GM04504 (cell line): ENCODE results near the gene LYPD6B.
A peak's percentile ranks its signal among the peaks of the same experiment; 100 is the strongest.

Experiments
- DNase-seq: peaks from one replicate; pipeline ENCODE4 v3.0.0-alpha.2; 2012; ENCODE audit warnings: low read depth

Gene LYPD6B

GRCh38 chr2:149161481-149162225, 123.2 kb downstream of the LYPD6B start:
- no peak for DNase-seq

- DNase-seq = no peak
Observed at GRCh38 chr2:149164296-149164695, 125.8 kb downstream of the LYPD6B start.

- DNase-seq = no peak
Observed at GRCh38 chr2:149164827-149165226, 126.3 kb downstream of the LYPD6B start.

GRCh38 chr2:149167001-149167780, 128.7 kb downstream of the LYPD6B start:
- no peak for DNase-seq

- DNase-seq = no peak
Observed at GRCh38 chr2:149167941-149168340, 129.4 kb downstream of the LYPD6B start.

DNA sequence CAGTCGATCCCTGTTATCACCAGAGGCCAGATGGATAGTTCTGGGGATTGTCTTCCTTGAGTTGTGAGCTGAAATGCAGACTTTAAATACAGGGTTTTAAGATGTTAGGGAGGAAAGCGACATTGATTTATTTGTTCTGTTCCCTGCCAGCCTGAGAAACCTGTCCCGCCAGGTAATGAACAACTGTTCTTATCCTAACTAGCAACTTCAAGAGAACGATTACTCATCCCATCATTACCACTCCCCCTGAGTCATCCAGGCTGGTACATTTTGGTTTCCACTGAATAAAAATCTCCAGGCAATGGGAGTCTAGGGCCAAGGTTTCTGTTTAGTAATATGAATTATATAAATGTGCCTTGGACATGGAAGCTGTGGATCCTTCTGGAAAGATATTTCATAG, 131.2 kb downstream of the LYPD6B start:
- no peak for DNase-seq

- no peak for DNase-seq
Observed at GRCh38 chr2:149170156-149170555, 131.7 kb downstream of the LYPD6B start.

- DNase-seq = no peak
Observed at GRCh38 chr2:149170911-149171310, 132.4 kb downstream of the LYPD6B start.

DNA sequence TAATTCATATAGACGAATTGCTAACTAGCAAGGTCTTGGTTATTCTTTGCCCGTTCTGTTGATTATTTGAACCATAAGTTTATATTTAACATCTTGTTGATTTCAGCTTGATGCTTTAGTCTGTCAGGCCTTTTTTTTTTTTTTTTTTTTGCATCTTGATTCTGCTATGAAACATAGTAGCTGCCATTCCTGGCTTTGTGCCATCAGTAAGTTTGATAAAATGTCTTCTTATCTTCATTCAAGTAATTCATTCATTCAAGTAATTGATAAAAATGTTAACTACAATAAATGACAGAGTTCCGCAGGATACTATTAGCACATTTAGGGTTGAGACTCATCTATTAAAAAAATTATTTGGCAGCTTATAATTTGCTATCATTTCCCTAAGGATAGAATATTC, 134.7 kb downstream of the LYPD6B start:
- DNase-seq = no peak

DNA sequence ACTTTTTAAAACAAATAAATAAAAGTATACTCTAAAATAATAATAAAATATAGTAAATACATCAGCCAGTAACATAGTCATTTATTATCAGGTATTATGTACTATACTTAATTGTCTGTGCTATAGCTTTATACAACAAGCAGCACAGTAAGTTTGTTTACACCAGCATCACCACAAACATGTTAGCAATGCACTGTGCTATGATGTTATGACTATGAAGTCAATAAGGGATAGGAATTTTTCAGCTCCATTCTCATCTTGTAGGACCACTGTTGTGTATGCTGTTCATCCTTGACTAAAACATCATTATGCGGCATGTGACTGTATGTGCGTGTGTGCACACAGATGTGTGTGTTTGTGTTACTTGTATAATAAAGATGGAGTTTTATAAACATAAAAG, 137.5 kb downstream of the LYPD6B start:
- DNase-seq = no peak

GRCh38 chr2:149178612-149179011, 140.1 kb downstream of the LYPD6B start:
- DNase-seq = no peak

GRCh38 chr2:149180226-149180875, 141.9 kb downstream of the LYPD6B start:
- peak; percentile 60 for DNase-seq

DNA sequence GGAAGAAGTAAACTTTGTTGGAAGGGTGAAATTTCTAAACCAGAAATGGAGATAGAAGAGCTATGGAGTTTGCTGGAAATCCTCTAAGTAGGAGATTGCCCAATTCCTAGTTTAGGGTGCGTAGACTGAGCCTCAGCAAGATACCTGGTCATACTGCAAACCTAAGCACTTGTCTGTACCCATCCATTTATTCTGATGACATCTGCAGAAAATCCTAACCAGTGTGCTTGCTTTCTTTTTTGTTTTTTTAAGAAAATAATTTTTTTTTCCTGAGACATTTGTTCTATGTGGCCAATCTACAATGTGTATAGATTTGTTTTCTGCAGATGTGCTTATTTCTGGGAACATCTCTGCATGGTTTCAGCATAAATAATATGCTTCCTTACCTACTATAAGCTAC, 144.7 kb downstream of the LYPD6B start:
- no peak for DNase-seq

DNA sequence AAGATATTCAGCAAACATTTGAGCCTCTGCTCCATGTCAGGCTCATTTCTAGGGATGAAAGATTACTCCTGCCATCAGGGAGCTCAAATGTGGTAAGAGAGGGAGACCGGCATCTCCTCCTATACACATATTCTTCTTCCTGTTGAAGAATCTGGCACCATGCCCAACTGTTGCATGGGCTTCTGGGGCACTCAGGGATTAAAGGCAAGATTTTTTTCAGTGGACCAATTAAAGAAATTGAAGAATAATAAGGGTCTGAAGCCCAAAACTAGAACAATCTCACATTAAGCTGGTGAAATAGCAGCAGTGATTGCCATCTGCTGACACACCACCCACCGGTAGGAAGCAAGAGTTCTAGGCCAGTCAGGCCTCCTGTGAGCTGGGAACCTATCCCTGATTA, 146.5 kb downstream of the LYPD6B start:
- no peak for DNase-seq

GRCh38 chr2:149185942-149186490, 147.5 kb downstream of the LYPD6B start:
- no peak for DNase-seq

- DNase-seq = no peak
Observed at GRCh38 chr2:149187057-149187456, 148.6 kb downstream of the LYPD6B start.

DNA sequence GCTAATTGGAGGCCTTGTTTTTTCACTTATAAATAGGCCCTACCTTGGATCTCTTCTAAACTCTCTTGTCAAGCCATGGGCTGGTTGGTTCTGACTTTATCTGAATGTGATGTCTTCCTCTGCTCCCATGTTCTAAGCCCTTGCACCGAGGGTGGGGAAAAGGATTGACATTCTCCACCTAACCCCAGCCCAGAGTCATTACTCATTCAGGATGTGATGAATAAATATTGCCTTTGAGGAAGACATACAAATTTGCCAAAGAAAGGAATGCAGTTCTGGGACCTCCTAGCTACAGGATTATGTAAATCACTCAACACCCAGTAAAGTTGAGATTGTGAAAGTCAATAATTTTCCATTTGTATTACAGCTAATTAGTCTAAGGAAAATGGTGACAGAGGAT, 149.8 kb downstream of the LYPD6B start:
- no peak for DNase-seq

DNA sequence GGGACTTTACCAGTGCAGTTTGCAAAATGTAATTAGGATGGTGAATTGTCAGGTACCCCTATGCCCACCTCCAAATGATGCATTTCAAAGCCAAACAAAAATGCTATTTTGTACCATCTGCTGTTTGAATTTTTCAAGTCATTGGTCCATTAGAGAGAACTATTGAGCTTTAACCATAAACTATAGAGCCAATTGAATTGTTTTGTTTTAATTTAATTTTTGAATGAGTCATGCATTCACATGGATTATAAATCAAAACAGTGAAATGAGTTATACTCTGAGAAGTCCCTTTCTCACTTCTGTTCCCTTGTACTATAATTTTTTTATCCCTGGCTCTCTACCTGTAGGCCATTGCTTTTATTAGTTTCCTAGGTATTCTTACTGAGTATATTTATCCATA, 151.3 kb downstream of the LYPD6B start:
- no peak for DNase-seq

DNA sequence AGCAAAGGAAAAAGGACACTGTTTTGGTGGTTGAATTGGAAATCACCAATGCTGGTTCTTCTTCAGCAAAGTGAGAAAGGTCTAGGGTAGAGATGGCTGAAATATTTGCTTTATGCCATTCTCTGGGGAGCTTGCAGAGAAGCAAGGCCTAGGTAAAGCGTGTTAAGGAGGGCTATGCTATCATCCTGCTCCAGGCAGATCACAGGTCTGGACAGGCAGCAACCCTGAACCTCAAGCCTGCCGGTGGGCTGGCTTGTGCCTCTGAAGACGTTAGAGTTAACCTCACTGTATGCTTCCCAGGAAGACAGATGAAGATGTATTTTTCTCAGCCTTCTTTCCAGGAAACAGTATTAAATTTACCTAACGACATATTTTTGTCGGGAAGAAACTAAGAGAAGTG, 153.4 kb downstream of the LYPD6B start:
- no peak for DNase-seq

DNA sequence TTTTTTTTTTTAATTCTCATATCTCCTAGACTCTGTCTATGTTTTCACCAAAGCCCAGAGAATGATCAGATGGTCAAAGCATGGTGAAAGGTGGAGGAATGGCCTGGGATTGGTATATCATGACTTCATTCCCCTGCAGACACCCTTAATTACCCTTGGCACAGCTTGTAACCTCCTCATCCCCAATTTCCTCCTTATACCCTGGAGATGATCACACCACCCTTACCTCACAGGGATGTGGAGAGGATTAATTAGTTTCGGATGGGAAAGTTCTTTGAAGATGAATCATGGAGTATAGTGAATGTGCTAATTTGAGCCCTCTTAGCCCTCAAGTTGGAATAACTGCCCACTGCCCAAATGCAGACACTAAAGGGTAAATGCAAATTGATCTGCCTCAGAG, 153.9 kb downstream of the LYPD6B start:
- peak; percentile 54 for DNase-seq

GRCh38 chr2:149200109-149200520, 161.6 kb downstream of the LYPD6B start:
- DNase-seq = peak; percentile 35

DNA sequence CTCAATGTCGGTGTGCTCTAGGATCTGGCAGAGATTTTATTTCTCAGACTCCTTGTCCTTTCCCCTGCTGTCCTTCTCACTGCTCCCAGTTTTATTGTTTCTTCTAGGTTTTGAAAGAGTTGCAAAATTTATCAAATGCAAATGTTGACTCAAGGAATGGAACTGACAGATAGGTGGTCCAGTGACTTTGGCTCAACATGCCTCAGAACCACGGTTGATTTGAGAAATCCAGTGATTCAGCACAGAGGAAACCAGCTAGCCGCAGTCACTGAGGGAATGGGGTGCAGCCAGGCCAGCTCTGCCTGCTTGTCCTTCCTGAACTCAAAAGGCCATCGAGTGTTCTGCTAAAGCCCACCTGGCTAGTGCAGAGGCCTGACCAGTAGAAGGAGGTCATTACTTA, 166.2 kb downstream of the LYPD6B start:
- no peak for DNase-seq

DNA sequence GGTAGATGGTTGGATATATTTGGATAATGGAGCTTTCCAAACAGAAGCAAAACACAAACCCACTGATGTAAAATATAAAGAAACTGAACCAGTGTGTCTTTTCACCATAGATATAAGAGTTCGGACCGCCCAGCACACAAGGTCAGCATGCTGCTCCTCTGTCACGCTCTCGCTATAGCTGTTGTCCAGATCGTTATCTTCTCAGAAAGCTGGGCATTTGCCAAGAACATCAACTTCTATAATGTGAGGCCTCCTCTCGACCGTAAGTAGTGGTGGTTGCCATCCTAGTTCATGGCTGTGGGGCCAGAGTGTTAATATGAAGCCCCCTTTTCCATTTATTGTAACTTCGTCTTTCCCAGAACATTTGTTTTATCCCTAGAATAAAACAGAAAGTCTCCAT, 166.6 kb downstream of the LYPD6B start:
- no peak for DNase-seq
